Ecto neural progenitor cell (in vitro differentiated cells): ENCODE data around the gene CFHR3.
"Not testable (repeated sequence)": the region's sequence is repeated elsewhere in the genome, so short reads cannot be mapped to it uniquely, and the experiment has no call there.

Experiments used
- DNase-seq: peaks from one replicate; pipeline ENCODE4 v3.0.0-alpha.2; 2018; ENCODE audit warnings: low spot score

CFHR3 gene

DNA sequence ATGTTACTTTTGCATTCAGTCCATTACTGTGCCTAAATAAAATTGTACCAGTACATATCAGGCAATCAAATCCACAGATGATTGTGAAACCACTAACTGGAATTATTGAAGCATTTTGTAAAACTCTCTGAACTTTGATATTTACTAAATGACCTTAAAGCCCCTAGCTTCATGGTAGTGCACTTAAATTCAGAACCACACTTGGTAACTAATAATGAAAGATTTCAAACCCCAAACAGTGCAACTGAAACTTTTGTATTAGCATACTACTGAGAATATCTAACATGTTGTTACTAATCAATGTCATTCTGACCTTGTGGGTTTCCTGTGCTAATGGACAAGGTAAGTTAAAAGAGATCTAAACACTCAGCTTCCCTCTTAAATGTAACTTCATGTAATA, at the start of gene CFHR3:
Gene CFHR3 (plus strand): TSS at position 238 of the 400 bp plus-strand sequence. CDS start 47 bp downstream, at position 285.
- DNase-seq, result no peak

- no peak for DNase-seq
Observed at GRCh38 chr1:196732526-196732925, 42.1 kb upstream of the CFHR3 start.

GRCh38 chr1:196733091-196733970, 41.3 kb upstream of the CFHR3 start:
- no peak for DNase-seq

GRCh38 chr1:196734006-196734405, 40.6 kb upstream of the CFHR3 start:
- DNase-seq, result no peak

DNA sequence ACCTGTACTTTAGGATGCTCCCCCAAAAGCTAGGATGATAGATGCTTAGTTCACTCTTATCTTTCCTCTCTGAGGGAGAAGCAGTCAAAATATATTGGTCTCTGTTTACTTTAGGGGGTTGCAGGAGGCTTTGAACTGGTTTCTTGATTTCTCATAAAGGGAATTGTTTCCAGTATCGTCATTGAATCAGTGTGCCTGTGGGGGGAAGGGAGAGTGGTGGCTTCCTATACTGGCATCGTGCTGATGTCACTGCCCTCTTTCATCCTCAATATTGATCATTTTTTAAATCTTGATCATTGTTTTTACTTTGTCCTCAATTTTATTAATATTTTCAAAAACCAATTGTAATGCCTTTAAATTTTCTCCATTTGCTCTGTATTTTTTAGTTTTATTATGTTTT, 40.2 kb upstream of the CFHR3 start:
- no peak for DNase-seq

- DNase-seq, result no peak
Observed at GRCh38 chr1:196738730-196739129, 35.9 kb upstream of the CFHR3 start.

GRCh38 chr1:196743244-196743643, 31.4 kb upstream of the CFHR3 start:
- DNase-seq, result not testable (repeated sequence)

DNA sequence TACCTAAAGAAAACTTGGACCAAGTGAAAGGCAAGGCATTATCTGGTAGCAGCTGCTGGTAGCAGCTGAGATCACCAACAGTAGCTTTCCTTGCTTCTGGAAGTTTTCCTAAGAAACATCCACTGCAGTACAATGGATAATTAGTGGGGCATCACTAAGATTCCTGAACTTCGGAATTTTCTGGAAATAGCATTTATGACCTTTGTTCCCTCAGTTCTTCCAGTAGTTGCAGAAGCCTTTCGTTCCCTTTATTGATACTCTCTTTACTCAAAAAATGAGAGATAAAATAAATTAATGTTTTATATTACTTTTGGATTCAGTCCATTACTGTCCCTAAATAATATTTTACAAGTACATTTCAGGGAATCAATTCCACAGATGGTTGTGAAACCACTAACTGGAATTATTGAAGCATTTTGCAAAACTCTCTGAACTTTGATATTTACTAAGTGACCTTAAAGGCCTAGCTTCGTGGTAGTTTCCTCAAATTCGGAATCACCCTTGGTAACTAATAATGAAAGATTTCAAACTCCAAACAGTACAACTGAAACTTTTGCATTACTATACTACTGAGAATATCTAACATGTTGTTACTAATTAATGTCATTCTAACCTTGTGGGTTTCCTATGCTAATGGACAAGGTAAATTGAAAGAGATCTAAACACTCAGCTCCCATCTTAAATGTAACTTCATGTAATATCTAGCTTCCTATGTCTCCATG, 9.5 kb upstream of the CFHR3 start:
- not testable (repeated sequence) for DNase-seq

GRCh38 chr1:196769823-196770222, 4.8 kb upstream of the CFHR3 start:
- not testable (repeated sequence) for DNase-seq

GRCh38 chr1:196773713-196774112, 927 bp upstream of the CFHR3 start:
- no peak for DNase-seq

DNA sequence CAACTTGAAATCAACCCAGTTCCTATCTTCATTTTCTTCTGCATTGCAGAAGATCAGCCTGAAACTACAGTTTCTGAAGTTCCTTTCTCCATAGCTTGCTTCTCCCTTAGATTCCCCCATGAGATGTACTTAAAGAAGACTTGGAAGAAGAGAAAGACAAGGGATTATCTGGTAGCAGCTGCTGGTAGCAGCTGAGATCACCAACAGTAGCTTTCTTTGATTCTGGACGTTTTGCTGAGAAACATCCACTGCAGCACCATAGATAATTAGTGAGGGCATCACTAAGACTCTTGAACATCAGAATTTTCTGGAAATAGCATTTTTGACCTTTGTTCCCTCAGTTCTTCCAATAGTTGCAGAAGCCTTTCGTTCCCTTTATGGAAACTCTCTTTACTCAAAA, 465 bp upstream of the CFHR3 start:
- DNase-seq, result no peak

DNA sequence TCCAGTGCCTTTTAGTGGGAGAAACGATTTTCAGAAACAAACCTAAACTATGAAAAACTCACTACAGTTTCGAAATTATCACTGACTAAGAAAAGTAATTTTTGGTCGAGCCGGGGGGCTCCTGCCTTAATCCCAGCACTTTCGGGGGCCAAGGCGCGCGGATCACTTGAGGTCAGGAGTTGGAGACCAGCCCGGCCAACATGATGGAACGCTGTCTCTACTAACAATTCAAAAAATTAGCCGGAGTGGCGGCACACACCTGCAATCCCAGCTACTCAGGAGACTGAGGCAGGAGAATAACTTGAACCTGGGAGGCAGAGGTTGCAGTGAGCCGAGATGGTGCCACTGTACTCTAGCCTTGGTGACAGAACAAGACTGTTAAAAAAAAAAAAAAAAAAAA, 3.0 kb downstream of the CFHR3 start:
- no peak for DNase-seq

DNA sequence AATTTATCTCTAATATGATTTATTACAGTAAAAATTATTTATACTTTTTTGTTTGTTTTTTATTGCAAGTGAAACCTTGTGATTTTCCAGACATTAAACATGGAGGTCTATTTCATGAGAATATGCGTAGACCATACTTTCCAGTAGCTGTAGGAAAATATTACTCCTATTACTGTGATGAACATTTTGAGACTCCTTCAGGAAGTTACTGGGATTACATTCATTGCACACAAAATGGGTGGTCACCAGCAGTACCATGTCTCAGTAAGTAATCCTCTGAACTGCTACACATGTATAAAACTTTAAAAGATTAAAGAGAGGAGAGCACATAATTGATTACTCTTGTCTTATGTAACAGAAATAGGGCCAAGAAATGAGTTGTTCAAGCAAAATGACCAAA, 4.5 kb downstream of the CFHR3 start:
- DNase-seq, result no peak

DNA sequence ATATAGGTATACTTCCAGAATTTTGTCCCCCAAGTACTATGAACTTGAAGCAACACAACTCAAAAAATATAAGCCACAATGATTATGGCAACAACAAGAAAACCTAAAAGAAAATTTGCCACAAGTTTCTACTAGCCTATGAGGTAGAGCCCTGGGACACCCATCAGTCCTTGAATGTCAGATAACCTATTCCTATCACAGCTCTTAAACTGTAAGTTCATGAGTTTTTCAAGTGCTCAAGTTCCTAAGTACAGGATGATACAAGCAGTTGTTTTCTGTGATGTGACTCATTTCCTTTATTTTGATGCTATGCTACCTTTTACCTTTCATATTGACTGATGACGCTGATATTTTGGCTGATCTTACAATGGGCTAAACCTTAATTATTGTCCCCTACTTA, 16.6 kb downstream of the CFHR3 start:
- not testable (repeated sequence) for DNase-seq

DNA sequence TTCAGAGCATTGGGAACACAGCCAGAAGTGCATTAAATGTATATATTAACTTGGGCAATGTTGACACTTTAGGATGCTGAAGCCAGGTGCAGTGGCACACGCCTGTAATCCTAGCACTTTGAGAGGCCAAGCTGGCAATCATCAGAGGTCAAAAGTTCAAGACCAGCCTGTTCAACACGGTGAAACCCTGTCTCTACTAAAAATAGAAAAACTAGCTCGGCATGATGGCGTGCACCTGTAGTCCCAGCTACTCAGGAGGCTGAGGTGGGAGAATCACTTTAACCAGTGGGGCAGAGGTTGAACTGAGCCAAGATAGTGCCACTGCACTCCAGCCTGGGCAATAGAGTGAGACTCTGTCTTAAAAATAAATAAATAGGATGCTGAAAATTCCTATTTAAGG, 19.5 kb downstream of the CFHR3 start:
- DNase-seq, result not testable (repeated sequence)

- no peak for DNase-seq
Observed at GRCh38 chr1:196797891-196798290, 23.3 kb downstream of the CFHR3 start.

DNA sequence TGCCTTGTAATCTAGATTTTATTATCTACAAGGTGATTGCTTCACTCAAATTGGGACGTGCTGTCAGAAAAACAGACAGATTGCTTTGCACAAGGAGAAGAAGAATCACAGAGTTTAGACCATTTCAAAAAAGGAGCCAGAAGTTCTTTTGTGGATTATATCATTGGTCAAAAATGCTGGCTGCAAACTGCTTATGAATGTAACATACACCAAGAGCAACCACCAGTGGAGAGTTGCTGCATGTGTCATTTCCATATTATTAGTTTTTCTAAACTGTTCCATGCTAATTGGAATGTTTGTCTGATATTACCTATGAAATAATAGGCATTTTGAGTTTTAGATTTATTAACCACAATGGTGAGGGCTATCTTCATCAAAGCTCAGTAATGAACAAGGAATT, 27.3 kb downstream of the CFHR3 start:
- not testable (repeated sequence) for DNase-seq

GRCh38 chr1:196808529-196809235, 34.0 kb downstream of the CFHR3 start:
- DNase-seq, result no peak

GRCh38 chr1:196817442-196817841, 42.8 kb downstream of the CFHR3 start:
- not testable (repeated sequence) for DNase-seq

DNA sequence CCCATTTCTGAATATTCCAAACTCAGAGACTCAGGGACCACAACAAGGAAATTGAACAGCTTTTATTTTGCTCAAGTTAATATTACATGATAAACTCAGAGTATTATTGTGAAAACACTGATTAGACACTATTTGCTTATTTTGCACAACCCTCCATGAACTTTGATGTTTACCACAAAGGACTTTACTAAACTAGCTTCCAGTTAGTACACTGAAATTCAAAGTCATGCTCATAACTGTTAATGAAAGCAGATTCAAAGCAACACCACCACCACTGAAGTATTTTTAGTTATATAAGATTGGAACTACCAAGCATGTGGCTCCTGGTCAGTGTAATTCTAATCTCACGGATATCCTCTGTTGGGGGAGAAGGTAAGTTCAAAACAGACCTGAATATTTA, 44.9 kb downstream of the CFHR3 start, which contains the start of gene CFHR1:
Gene CFHR1 (plus strand): TSS at position 201 of the 400 bp plus-strand sequence. CDS start 114 bp downstream, at position 315.
- not testable (repeated sequence) for DNase-seq

GRCh38 chr1:196827860-196828259, 53.2 kb downstream of the CFHR3 start:
- DNase-seq, result not testable (repeated sequence)
